ENCODE measurements around the gene CACNB4. TPM values are rescaled to one million over a fixed set of nuclear protein-coding genes. Genes with fewer than 3 reads are reported as not detected.

Gene CACNB4
- polyA plus RNA-seq, 2 of the 4 experiments (the other 2 are of a cell fraction), result 0.25 to 0.53 TPM

DNA sequence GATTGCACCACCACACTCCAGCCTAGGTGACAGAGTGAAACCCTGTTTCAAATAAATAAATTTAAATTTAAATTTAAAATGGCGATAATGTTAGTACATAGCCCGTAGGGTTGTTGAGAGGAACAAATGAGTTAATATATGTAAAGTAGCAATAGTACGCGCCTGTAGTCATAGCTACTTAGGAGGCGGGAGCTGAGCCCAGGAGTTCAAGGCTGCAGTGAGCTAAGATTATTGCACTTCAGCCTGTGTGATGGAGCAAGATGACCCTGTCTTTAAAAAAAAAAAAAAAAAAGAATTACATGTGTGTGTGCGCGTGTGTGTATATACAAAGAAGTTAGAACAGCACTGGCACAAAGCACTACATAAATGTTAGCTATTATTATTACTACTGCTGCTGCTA lies 153.2 kb downstream of the CACNB4 start:
- TF ChIP-seq JUNB (IDR thresholded peaks at IDR 0.05), result no peak
- no peak for TF ChIP-seq EHMT2 (IDR thresholded peaks at IDR 0.05; ENCODE audit: low read depth)
- TF ChIP-seq CHD2 (IDR thresholded peaks at IDR 0.05; ENCODE audit: low read length, partially characterized antibody), result no peak
- no peak for TF ChIP-seq ZC3H11A (IDR thresholded peaks at IDR 0.05)
- TF ChIP-seq ZSCAN20 (CRISPR knock-in tag; IDR thresholded peaks at IDR 0.05), result no peak
- TF ChIP-seq RFX5 (IDR thresholded peaks at IDR 0.05), result no peak
- no peak for TF ChIP-seq HMGXB4 (CRISPR knock-in tag; IDR thresholded peaks at IDR 0.05; ENCODE audit: borderline replicate concordance)
- TF ChIP-seq NR3C1 (IDR thresholded peaks at IDR 0.05), result no peak
- TF ChIP-seq FOXS1 (CRISPR knock-in tag; IDR thresholded peaks at IDR 0.05), result no peak
- TF ChIP-seq RCOR1 (IDR thresholded peaks at IDR 0.05; ENCODE audit: low read depth, low read length), result no peak
- TF ChIP-seq RARB (CRISPR knock-in tag; IDR thresholded peaks at IDR 0.05), result no peak
- 94% methylated on average over 7 of the region's 7 CpGs for WGBS (ENCODE audit: missing lambda C conversion rate)
- no peak overlapping the region for H3K4me2 ChIP-seq
- H3K9me3 ChIP-seq, result no peaks in the 10 kb centered on the region
- CTCF ChIA-PET, result interaction anchor here (0.5 to 1.6 kb wide), 3 partner anchors 13 to 1857 kb away, joined by 3 to 5 read pairs (median 5); no protein-coding TSS in a partner anchor
- no peak for FAIRE-seq
- H3K27ac ChIP-seq, result no peak overlapping the region
- POLR2A ChIA-PET, result no interaction called here
- no peak for ATAC-seq
- no peak overlapping the region for H3K4me3 ChIP-seq
- H3K4me1 ChIP-seq, result no peaks in the 10 kb centered on the region
- DNase-seq (ENCODE audit: low read depth in 1 of 2, low spot score in 1 of 2), result no peak

DNA sequence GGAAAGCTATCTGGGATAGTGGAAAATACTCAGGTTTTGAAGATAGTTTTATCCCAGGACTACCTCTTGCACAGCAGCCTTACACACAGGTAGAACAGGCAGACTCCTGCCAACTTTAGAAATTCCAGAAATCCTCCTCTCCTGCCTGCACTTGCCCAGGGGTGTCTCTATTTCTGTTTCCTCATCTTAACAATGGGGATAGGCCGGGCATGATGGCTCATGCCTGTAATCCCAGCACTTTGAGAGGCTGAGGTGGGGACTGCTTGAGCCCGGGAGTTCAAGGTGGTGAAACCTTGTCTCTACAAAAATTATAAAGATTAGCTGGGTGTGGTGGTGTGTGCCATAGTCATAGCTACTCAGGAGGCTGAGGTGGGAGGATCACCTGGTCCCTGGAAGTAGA lies 153.7 kb downstream of the CACNB4 start:
- ChIA-PET POLR2A (no interaction called here), CTCF (interaction anchor here (0.5 to 1.6 kb wide), 3 partner anchors 12 to 1856 kb away, joined by 3 to 5 read pairs (median 5); no protein-coding TSS in a partner anchor)
- DNase-seq (ENCODE audit: low read depth in 1 of 2, low spot score in 1 of 2), result no peak
- TF ChIP-seq EHMT2 (IDR thresholded peaks at IDR 0.05; ENCODE audit: low read depth) (no peak), CHD4 (IDR thresholded peaks at IDR 0.05; ENCODE audit: borderline replicate concordance) (no peak), FOSL2 (IDR thresholded peaks at IDR 0.05) (no peak), FOSL2 (CRISPR knock-in tag; IDR thresholded peaks at IDR 0.05) (no peak), TFCP2L1 (CRISPR knock-in tag; IDR thresholded peaks at IDR 0.05) (no peak), E2F6 (IDR thresholded peaks at IDR 0.05; ENCODE audit: borderline replicate concordance, low read depth) (no peak), CBX8 (IDR thresholded peaks at IDR 0.05) (no peak), CBX2 (IDR thresholded peaks at IDR 0.05; ENCODE audit: borderline replicate concordance, low read depth) (no peak), JUNB (IDR thresholded peaks at IDR 0.05) (no peak), ZC3H11A (IDR thresholded peaks at IDR 0.05) (no peak), REST (IDR thresholded peaks at IDR 0.05) (no peak)
- TF ChIP-seq, protein P1, sequence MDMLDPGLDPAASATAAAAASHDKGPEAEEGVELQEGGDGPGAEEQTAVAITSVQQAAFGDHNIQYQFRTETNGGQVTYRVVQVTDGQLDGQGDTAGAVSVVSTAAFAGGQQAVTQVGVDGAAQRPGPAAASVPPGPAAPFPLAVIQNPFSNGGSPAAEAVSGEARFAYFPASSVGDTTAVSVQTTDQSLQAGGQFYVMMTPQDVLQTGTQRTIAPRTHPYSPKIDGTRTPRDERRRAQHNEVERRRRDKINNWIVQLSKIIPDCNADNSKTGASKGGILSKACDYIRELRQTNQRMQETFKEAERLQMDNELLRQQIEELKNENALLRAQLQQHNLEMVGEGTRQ (IDR thresholded peaks at IDR 0.05), result no peak
- Histone ChIP-seq H3K27ac (no peak overlapping the region), H3K4me3 (no peak overlapping the region), H3K4me1 (no peaks in the 10 kb centered on the region), H3K9me3 (no peaks in the 10 kb centered on the region), H3K4me2 (no peak overlapping the region)
- WGBS (ENCODE audit: missing lambda C conversion rate), result 20% methylated on average over 2 of the region's 2 CpGs
- ATAC-seq, result no peak
- FAIRE-seq, result no peak
